B cell (primary cell): ENCODE measurements around the gene GNG7.

Experiments
- CTCF ChIP-seq: fragments of 200-600 bp; IDR thresholded peaks from one replicate; pipeline ENCODE4 v1.8.0; 2022; ENCODE audit warnings: antibody characterized with exemption, mild to moderate bottlenecking
- EZH2 ChIP-seq: IDR thresholded peaks from 2 replicates; pipeline ENCODE4 v1.6.1; 2012; ENCODE audit warnings: borderline replicate concordance, low read depth, mild to moderate bottlenecking, moderate library complexity, low read length; ENCODE audit not compliant: insufficient read depth, poor library complexity, severe bottlenecking

DNA sequence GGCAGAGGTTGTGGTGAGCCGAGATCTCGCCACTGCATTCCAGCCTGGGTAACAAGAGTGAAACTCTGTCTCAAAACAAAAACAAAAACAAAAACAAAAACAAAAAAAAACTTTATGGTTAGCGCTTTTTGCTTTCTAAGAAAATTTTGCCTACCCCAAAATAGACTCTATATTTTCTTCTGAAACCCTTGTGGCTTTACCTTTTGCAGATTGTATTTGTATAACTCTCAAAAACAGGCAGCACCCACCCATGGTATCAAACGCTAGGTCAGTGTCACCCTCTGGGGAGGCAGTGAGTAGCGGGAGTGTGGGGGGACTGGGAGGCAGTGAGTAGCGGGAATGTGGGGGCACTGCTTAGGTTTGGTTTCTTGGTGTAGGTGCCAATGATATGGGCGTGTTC, 44.9 kb upstream of the GNG7 start:
- TF ChIP-seq CTCF (no peak), EZH2 (no peak)
